Measurements from ENCODE around the gene CAPN8. TPM values are rescaled to one million over a fixed set of nuclear protein-coding genes. Genes with fewer than 3 reads are reported as not detected.
A peak's percentile ranks its signal among the peaks of the same experiment; 100 is the strongest.

CAPN8 gene
- total and polyA plus RNA-seq, 3 donors from 2014 or later, result 1.4 to 4.3 (median 3.2) TPM

- Histone ChIP-seq H3K9me3 (no peaks in the 10 kb centered on the region), H3K27ac (no peak overlapping the region), H3K4me3 (no peak overlapping the region), H3K27me3 (no peaks in the 10 kb centered on the region), H3K36me3 (ENCODE audit: low read depth, missing control alignments) (no peaks in the 10 kb centered on the region), H3K4me1 (peaks cover 3% of the 10 kb centered on the region)
- DNase-seq, result no peak
- WGBS, 2 donors, result 62 to 69% methylated on average over 6 of the region's 6 CpGs
- TF ChIP-seq, protein P1, sequence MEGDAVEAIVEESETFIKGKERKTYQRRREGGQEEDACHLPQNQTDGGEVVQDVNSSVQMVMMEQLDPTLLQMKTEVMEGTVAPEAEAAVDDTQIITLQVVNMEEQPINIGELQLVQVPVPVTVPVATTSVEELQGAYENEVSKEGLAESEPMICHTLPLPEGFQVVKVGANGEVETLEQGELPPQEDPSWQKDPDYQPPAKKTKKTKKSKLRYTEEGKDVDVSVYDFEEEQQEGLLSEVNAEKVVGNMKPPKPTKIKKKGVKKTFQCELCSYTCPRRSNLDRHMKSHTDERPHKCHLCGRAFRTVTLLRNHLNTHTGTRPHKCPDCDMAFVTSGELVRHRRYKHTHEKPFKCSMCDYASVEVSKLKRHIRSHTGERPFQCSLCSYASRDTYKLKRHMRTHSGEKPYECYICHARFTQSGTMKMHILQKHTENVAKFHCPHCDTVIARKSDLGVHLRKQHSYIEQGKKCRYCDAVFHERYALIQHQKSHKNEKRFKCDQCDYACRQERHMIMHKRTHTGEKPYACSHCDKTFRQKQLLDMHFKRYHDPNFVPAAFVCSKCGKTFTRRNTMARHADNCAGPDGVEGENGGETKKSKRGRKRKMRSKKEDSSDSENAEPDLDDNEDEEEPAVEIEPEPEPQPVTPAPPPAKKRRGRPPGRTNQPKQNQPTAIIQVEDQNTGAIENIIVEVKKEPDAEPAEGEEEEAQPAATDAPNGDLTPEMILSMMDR (IDR thresholded peaks at IDR 0.05), result no peak
- no peak for TF ChIP-seq POLR2A (IDR thresholded peaks at IDR 0.05)
- intact Hi-C loops (cut with DNase I; ENCODE audit: low total_unique reads), result no loop called here
Observed at GRCh38 chr1:223654083-223654482, 11.4 kb downstream of the CAPN8 start.

DNA sequence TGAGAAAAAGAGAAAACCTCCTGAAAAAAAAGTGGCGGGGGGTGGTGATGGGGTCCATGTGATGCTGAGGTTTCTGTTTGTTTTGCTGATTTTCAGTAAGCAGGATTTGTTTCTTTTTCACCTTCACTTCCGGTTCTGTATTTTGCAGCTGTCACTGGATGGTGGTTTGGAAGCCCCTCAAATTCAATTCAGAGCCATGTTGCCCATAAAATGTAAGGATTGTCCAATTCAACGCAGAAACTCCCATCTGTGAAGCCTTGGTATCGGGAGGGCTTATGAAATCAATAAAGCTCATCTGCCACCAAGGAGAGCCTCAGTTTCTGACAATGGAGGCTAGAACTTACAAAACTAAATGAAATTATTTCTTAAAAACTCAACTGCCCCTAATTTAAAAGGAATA lies 12.1 kb downstream of the CAPN8 start:
- H3K36me3 ChIP-seq (ENCODE audit: low read depth, missing control alignments), result no peaks in the 10 kb centered on the region
- 78 to 81% methylated on average over 4 of the region's 4 CpGs for WGBS, 2 donors
- TF ChIP-seq, protein P1 (IDR thresholded peaks at IDR 0.05), result no peak
- no peak for TF ChIP-seq POLR2A (IDR thresholded peaks at IDR 0.05)
- no peaks in the 10 kb centered on the region for H3K9me3 ChIP-seq
- no peak overlapping the region for H3K27ac ChIP-seq
- peaks cover 3% of the 10 kb centered on the region for H3K4me1 ChIP-seq
- DNase-seq, result no peak
- H3K27me3 ChIP-seq, result no peaks in the 10 kb centered on the region
- H3K4me3 ChIP-seq, result no peak overlapping the region
- intact Hi-C loops (cut with DNase I; ENCODE audit: low total_unique reads), result no loop called here

- no peak for DNase-seq
- Histone ChIP-seq H3K27me3 (no peaks in the 10 kb centered on the region), H3K4me3 (no peak overlapping the region), H3K9me3 (no peaks in the 10 kb centered on the region), H3K4me1 (peaks cover 3% of the 10 kb centered on the region), H3K36me3 (ENCODE audit: low read depth, missing control alignments) (no peaks in the 10 kb centered on the region), H3K27ac (no peak overlapping the region)
- no peak for TF ChIP-seq POLR2A (IDR thresholded peaks at IDR 0.05)
- TF ChIP-seq, protein P1 (IDR thresholded peaks at IDR 0.05), result no peak
- WGBS, 2 donors, result 51 to 54% methylated on average over 14 of the region's 14 CpGs
- intact Hi-C loops (cut with DNase I; ENCODE audit: low total_unique reads), result no loop called here
Observed at GRCh38 chr1:223653015-223653414, 12.5 kb downstream of the CAPN8 start.

DNA sequence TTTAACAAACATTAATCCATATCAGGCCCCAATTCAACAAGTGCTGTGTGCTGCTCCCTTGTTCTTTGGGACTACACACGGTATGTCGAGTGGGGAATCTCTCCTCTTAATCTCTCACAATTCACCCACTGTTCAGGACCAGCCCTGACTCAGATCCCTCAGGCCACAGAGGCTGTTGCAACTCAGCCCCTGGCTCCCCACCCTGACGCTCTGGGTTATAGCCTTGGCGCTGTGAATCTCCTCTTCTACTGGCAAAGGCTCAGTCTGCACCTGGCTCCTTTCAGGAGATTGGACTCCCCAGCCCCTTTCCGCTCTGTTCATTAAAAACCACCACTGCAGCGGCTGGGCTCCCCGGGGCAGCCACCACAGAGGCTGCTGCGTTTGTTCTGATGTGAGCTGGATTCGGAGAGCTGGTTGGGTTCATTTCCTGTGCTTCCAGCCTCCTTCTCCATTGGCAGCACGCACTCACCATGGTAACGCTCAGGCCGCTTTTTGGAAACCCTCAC lies 13.0 kb downstream of the CAPN8 start:
- Histone ChIP-seq H3K27me3 (no peaks in the 10 kb centered on the region), H3K4me1 (peaks cover 3% of the 10 kb centered on the region), H3K27ac (no peak overlapping the region), H3K4me3 (no peak overlapping the region), H3K9me3 (no peaks in the 10 kb centered on the region), H3K36me3 (ENCODE audit: low read depth, missing control alignments) (no peaks in the 10 kb centered on the region)
- WGBS, 2 donors, result 19 to 49% methylated on average over 9 to 12 of the region's 12 CpGs
- TF ChIP-seq, protein P1 (IDR thresholded peaks at IDR 0.05), result no peak
- TF ChIP-seq POLR2A (IDR thresholded peaks at IDR 0.05), result no peak
- intact Hi-C loops (cut with DNase I; ENCODE audit: low total_unique reads), result no loop called here
- DNase-seq, result peak; percentile 32

GRCh38 chr1:223651291-223651991 lies 14.1 kb downstream of the CAPN8 start:
- no peak overlapping the region for H3K27ac ChIP-seq
- DNase-seq, result no peak
- no peaks in the 10 kb centered on the region for H3K27me3 ChIP-seq
- H3K36me3 ChIP-seq (ENCODE audit: low read depth, missing control alignments), result no peaks in the 10 kb centered on the region
- intact Hi-C loops (cut with DNase I; ENCODE audit: low total_unique reads), result no loop called here
- TF ChIP-seq, protein P1 (IDR thresholded peaks at IDR 0.05), result no peak
- TF ChIP-seq POLR2A (IDR thresholded peaks at IDR 0.05), result no peak
- WGBS, 2 donors, result 73 to 77% methylated on average over 8 of the region's 8 CpGs
- no peak overlapping the region for H3K4me3 ChIP-seq
- peaks cover 3% of the 10 kb centered on the region for H3K4me1 ChIP-seq
- no peaks in the 10 kb centered on the region for H3K9me3 ChIP-seq

All from testis (tissue), 3 donors.